ENCODE measurements around the gene SBK3.
"Not testable (repeated sequence)": the region's sequence is repeated elsewhere in the genome, so short reads cannot be mapped to it uniquely, and the experiment has no call there.

SBK3 gene, protein sequence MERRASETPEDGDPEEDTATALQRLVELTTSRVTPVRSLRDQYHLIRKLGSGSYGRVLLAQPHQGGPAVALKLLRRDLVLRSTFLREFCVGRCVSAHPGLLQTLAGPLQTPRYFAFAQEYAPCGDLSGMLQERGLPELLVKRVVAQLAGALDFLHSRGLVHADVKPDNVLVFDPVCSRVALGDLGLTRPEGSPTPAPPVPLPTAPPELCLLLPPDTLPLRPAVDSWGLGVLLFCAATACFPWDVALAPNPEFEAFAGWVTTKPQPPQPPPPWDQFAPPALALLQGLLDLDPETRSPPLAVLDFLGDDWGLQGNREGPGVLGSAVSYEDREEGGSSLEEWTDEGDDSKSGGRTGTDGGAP

DNA sequence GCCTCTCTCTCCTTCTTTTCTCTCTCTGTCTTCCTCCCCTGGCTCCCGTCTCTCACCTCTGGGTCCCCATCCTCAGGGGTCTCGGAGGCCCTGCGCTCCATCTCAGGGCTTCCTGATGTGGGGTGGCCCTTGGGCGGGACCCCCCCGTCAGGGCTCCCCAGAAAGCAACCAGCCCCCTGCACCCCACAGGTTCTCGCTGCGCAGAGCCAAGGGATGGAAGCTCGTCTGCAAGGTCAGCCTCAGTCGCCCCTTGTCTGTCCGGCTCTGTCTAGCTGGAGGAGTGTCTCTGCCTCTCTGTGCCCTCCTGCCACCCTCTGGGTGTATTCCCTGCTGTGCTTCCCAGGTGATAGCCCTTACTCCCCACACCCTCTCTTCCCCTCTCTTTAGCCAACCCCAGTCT is at the start of gene SBK3:
SBK3 (minus strand) TSS at position 101 of the 400 bp plus-strand sequence; CDS start at position 101, 0 bp downstream.
- no peak for DNase-seq

DNA sequence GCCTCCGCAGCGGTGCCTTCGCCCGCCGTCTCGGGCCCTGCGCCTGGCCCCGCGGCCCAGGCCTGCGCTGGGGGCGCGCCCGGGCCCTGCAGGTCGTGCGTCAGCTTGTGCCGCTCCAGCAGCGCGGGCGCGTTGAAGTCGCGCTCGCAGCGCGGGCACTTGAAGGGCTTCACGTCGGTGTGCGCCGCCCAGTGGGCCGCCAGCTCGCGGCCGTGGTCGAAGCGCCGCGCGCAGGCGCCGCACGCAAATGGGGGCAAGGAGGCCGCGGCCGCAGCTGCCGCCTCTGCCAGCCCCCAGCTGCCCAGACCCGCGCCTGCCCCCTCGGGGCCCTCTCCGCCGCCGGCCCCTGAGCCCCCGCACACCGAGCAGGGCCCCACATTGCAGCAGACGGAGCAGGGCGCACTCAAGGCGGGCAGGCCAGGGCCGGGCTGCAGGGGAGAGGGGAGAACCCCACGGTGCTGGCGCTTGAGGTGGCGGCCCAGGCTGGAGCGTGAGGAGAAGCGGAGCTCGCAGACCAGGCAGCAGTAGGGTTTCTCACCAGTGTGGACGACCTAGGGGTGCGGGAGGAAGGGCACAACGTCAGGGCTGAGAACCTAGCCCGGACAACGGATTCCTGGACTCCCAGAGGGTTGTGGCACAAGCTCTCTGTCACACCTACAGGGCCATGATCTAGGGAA is 47.9 kb upstream of the SBK3 start:
- no peak for DNase-seq

DNA sequence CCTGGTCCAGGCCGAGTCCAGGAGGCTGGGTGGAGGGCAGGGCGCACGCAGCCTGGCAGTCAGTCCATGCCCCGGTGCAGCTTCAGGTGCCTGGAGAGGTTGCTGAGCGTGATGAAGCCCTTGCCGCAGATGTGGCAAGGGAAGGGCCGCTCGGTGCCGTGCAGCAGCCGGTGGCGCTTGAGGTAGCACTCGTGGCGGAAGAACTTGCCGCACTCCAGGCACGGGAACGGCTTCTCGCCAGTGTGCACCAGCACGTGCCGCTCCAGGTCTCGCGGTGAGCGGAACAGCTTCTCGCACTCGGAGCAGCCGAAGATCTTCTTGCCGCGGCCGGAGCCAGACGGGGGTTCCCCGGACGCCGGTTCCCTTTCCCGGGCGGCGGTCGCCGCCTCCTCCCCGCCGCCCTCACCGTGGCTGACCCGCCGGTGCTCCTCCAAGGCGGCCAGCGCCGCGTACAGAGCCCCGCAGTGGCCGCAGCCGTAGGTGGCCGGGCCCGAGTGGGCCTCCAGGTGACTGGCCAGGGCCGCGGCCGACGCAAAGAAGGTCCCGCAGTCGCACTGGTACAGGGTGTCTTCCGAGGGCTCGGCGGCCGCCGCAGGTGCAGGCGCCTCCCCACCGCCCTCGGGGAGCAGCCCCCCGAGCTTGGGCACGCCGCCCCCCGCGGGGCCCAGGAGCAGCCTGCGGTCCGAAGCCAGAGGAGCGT is 47.2 kb upstream of the SBK3 start:
- DNase-seq = no peak

DNA sequence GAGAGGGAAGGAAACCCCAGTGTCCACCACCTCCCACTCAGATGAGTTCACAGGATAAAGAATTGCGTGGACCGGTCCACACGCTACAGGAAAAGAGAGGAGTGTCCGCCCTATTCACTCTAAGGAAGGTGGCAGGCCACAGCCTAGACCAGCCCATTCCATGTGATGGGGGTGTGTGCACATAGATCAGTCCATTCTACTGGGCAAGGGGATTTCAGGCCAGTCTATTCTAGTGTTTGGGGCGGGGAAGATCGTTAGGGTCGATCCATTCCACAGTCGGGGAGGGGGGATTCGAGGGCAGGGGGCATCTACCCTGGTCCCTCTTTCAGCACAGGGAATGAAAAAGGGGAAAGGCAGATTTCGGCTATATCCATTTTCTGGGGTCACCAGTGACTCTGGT is 46.2 kb upstream of the SBK3 start:
- DNase-seq = no peak

DNA sequence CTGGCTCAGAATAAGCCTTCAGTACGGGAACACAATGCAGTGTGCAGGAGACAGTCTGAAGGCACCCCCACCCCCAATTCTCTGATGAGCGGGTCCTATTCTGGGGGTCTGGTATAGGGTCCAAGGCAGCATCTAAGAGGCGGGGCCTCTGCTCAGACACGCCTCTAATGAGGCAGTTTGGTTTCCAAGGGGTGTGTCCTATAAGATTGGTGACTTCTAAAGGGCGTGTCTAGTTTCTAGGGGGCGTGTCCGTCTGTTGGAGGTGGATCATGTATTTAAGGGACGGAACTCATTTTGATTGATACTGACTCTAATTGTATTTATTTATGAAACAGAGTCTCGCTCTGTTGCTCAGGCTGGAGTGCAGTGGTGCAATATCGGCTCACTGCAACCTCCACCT is 45.3 kb upstream of the SBK3 start:
- no peak for DNase-seq

DNA sequence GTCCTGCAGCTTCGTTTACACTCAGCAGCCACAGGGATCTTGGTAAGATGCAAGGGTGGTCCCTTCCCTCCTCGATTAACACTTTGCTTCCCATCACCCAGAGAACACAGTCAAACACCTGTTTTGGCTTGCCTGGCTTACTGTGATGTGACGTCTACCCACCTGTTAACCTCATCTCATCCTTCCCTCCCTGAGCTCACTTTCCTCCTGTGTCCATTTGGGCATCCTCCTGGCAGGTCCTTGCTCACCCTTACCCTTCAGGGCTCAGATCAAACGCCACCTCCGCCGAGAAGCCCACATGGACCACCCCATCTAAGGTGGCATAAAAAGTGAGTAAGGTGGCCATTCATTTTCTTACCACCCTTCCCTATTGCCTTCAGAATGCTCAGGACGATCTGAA is 44.8 kb upstream of the SBK3 start:
- no peak for DNase-seq

DNA sequence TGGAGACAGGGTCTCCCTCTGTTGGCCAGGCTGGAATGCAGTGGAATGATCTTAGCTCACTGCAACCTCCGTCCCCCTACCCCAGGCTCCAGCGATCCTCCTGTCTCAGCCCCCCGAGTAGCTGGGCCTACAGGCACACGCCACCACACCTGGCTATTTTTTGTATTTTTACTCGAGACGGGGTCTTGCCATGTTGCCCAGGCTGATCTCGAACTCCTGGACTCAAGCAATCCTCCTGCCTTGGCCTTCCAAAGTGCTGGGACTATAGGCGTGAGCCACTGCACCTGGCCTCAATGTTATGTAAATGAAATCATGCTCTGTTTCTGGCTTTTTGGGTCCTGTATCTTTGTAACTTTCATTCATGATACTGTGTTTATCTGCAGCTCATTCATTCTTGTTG is 43.4 kb upstream of the SBK3 start:
- no peak for DNase-seq

DNA sequence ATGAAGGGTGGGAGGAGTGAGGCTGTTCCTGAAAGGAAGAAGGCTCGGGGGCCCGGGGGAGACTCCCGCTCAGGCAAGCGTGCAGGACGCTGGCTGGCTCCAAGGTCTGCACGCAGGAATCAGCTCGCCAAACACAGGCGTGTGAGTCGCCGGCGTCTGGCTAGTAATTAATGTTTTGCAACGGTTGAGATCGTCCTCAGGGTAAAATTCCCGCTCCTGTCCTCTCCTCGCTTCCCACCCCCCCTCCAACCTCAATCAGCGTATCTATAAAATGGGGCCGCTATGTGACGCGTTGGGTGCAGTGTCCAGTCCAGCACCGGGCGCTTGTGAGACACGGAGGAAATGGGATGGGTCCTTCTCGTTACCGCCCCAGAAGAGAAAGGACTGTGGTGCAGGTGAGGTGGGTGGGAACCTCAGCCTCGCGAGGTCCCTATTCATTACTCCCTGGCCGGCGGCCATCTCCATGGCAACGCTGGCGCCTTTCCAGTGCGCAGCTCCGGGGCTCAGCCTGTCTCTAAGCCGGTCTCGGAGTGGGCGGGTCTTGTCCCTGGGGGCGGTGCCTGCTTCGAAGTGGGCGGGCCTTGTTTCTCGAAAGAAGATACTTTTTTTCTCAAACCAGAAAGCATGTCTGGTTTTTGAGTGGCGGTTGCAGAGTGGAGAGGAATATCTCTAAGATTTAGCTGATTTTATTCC is 41.8 kb upstream of the SBK3 start:
- peak; percentile 90 for DNase-seq

DNA sequence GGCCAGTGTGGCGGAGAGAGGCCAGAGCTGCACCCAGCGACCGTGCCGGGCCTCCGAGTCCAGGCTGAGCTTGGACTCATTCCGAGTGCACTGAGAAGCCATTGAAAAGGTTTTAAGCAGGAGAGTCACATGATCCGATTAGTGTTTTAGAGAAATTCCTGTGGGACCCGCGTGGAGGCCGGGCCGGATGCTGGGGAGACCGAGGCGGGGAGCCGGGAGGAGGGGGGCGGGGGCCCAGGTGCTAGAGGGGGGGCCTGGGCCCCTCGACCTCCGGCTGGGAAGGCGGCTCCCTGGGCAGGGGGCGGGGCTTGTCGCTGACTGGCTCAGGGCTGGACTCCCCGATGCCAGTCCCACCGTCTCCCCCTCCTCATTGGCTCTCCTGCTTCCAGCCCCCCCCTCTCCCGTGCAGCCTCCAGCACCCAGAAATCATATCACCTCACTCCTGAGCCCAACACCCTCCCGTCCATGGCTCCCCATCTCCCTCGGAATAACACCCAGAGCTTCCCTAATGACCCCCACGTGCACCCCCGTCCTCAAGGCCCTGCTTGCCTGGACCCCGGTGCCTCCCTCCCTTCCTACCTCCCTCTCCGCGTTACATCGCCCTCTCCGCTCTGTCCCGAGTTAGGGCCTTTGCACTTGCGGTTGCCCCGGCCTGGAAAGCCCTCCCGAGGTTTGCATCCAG is 40.5 kb upstream of the SBK3 start:
- peak; percentile 91 for DNase-seq

DNA sequence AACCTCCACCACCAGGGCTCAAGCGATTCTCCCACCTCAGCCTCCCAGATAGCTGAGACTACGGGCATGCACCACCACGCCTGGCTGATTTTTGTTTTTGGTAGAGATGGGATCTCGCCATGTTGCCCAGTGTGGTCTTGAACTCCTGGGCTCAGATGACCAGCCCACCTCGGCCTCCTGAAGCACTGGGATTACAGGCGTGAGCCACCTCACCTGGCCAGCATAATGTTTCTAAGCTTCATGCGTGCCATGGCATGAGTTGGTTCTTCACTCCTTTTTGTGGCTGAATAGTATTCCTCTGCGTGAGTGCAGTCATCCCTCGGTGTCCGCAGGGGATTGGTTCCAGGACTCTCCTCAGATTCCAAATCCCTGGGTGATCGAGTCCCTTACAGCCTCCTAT is 39.5 kb upstream of the SBK3 start:
- DNase-seq = no peak

DNA sequence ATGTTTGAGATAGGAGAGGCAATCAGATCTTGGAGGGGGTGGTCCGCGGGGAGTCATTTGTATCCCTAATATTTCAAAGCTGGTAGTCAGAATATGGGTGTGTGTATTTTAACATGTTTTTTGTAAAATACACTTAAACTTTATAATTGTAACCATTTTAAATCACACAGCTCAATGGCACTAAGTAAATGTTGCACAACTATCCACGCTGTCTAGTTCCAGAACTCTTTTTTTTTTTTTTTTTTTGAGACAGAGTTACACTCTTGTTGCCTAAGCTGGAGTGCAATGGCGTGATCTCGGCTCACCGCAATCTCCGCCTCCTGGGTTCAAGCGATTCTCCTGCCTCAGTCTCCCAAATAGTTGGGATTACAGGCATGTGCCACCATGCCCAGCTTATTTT is 38.6 kb upstream of the SBK3 start:
- DNase-seq = not testable (repeated sequence)

DNA sequence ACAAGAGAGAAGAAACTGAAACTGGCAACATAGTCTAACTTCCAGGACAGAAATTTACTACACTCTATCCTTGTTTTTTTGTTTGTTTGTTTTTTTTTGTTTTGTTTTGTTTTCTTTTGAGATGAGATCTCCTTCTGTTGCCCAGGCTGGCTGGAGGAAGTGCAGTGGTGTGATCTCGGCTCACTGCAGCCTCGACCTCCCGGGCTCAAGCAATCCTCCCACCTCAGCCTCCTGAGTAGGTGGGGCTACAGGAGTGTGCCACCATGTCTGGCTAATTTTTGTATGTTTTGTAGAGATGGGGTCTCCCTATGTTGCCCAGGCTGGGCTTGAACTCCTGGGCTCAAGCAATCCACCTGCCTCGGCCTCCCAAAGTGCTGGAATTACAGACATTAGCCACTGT is 36.9 kb upstream of the SBK3 start:
- not testable (repeated sequence) for DNase-seq

DNA sequence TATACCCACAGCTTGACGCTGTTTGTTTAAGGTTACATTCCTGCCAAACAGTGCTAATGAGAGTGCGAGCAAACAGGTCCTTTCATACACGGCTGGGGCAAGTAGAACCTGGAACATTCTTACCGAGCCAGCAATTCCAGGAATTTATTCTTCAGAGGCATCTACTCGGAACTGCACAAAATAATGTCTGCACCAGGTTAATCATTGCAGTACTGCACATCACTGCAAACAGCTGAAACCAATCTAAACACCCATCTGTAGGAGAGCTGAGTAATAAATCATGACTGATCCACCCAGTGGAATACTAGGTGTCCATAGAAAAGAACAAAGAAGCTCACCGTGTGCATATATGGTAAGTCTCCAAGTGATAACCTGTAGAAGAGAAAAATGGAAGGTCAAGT is 36.5 kb upstream of the SBK3 start:
- peak; percentile 49 for DNase-seq

DNA sequence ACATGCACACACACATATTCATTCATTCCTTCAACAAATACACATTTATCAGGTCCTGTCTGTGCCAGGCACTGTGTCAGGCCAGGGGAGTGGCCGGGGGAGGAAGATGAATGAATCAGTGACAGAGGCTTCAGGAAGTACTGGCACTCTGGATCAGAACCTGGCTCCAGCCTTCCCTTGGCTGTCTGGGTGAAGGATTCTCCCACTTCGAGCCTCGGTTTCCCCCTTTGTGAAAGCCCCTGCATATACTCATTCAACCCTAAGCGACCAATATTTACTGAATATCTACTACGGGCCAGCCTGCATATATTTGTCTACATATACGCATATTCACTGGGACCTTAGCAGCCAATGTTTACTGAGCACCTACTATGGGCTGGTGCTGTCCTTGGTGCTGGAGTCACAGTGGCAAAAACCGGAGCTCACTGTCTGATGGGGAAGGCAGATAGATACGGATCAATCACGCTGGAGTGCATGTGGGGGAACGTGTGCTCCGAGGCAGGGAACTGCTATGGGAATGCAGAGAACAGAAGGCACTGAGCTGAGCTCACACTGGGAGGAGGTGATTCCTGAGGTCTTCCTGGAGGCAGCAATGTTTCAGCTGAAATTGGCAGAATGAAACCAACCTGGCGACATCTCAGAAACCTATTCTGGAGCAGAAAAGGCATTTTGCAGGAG is 35.9 kb upstream of the SBK3 start:
- DNase-seq = no peak

DNA sequence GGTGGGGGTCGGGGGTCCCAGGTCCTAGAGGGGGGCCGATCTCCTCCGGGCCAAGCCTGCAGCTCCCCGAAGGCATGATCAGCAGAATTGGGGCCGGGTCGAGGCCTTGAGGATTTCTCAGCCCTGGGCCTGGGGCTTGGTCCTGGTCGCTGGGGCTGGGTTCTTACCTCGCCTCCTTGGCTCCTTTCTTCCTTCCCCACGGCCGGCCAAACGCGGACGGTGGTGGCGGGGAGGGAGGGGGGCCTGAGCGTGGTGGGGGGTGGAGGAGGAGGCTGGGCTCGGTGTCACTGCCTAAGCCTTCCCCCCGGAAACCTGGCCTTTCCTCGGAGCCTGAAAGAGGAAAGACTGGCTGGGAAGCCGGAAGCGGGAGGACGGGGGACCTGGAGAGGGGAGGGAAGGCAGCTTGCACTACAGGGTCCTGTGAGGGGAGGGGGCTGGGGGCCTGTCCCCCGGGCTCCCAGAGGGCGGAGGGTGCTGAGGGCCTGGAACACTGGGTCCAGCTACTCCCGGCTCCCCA is 35.3 kb upstream of the SBK3 start, which contains the start of gene ZNF579:
ZNF579 (minus strand) TSS at position 221 of the 517 bp plus-strand sequence. CDS start 1,209 bp downstream, outside the sequence.
- peak; percentile 88 for DNase-seq

DNA sequence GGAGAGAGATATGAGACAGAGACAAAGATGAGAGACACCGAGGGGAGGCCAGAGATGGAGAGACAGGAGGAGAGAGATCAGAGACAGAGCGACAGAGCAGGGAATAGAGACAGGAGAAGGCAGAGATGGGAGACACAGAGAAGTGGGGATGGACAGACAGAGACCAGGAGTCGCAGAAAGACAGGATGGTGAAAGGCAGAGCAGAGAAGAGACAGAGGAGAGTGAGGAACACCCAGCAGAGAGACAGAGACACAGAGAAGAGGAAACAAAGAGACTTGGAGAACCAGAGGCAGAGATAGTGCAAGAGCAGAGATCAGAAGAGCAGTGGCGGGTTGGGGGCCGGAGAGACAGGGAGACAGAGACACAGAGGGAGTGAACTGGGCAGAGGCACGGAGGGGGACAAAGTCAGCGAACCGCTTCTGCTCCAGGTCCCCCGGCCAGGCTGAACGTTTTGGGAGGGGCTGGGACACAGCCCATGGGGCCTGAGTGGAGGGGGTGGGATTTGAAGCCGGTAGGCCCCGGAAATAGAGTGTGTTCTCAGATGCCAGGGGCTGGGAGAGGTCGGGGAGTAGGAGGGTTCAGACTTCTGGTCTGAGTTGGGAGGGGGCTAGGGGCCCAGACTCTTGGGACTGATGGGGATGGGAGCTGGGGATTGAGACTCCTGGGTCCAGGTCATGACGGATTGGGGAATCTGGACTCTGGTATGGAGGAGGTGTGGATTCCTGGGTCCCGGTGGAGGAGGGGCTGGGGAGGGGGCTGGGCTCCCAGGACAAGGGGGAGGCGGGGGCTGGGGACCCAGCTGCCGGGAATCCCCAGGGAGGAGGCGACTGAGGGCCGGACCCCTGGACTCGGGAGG is 34.7 kb upstream of the SBK3 start:
- peak; percentile 39 for DNase-seq

DNA sequence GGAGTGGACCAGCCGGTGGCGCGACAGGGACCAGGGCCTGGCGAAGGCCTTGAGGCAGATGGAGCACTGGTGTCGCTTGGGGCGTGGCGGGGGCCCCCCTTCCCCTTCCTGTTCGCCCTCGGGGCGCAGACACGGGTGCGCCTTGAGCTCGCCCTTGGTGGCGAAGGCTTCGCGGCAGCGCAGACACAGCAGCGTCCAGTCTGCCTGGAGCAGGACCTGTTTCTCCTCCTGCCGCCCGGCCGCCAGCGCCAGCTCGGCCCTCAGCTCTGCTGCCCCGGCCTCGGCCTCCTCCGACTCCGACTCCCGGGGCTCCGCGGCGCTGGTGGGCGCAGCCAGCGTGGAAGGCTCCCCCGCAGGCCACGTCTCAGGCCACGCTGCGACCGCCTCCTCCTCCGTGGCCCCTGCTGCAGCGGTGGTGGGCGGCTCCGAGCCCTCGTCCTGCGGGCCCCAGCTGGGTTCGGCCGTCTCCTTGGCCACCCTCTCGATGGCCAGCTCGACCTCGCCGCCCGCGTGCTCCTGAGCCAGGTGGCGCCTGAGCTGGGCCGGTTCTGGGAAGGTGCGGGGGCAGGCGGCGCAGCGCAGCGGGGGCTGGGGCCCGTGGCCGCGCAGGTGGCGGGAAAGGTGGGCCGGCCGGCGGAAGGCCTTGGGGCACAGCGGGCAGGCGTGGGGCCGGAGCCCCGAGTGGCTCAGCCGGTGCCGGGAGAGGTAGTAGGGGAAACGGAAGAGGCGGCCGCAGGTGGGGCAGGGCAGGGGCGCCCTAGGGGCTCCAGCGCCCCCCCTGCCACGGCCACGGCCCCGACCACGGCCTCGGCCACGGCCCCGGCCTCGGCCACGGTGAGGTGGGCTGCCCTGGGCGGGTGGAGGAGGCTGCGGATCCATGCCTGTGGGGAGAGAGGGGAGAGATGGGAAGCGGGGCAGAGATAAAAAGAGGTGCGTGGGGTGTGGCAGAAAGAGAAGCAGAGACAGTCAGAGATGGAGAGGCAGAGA is 33.7 kb upstream of the SBK3 start:
- no peak for DNase-seq

DNA sequence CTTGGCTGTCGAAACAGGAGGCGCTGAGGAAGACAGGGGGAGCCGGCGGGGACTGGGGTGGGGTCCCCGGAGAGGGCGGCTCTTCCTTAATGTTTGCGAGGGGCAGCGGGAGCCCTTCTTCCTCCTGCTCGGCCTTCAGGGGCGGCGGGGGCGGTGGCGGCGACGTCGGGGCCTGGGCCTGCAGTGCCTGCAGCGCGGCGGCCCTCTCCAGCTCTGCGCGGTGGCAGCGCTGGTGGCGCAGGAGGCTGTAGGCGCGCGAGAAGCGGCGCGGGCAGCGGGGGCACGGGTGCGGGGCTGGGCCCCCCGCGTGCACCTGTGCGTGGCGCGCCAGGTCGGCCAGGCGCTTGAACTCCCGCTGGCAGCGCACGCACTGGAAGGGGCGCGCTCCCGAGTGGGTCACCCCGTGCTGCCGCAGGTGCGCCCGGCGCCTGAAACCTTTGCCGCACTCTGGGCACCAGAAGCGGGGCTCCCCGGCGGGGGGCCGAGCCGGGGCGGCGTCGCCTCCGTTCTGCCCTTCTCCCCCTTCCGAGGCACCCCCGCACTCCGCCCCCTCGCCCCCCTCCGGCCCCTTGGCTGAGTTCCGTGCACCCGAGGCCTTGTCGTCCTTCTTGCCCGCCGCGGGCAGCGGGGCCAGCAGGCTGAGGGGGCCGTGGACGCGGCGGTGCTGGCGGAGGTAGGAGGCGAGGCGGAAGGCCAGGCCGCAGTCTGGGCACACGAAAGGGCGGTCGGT is 32.9 kb upstream of the SBK3 start:
- no peak for DNase-seq

DNA sequence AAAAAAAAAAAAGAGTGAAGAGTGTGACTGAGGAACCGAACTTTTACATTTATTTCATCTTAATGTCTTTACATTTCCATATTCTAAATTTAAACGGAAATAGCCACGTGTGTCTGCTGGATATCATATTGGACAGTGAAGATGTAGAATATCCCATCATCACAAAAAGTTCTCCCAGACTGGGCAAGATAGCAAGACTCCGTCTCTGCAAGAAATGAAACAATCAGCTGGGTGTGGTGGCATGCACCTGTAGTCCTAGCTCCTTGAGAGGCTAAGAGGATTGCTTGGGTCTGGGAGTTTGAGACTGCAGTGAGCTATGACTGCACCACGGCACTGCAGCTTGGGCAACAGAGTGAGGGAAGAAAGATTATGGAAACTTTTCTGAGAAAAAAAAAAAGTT is 31.4 kb upstream of the SBK3 start:
- DNase-seq = no peak
